DOHH2 (cell line): ENCODE results near the gene DISC1.

ENCODE experiments used
- H3F3A ChIP-seq: fragments of 200-600 bp; sonication (generic), shearing (Covaris generic); 2 replicates; pipeline ENCODE4 v1.6.0; 2016; ENCODE audit warnings: antibody characterized with exemption, mild to moderate bottlenecking; ENCODE audit not compliant: control insufficient read depth, insufficient read depth
- H3K27ac ChIP-seq: fragments of 200-600 bp; sonication (generic); 2 replicates; pipeline ENCODE4 v1.5.1; 2014; ENCODE audit warnings: low read depth, mild to moderate bottlenecking, low read length, moderate library complexity
- H3K27me3 ChIP-seq: fragments of 200-600 bp; sonication (generic); 2 replicates; pipeline ENCODE4 v1.6.1; 2014; ENCODE audit warnings: mild to moderate bottlenecking, low read length, mixed read lengths; ENCODE audit not compliant: control insufficient read depth
- H3K36me3 ChIP-seq: fragments of 200-600 bp; sonication (generic); 2 replicates; pipeline ENCODE4 v1.6.1; 2014; ENCODE audit warnings: mild to moderate bottlenecking, low read length, moderate library complexity, mixed read lengths; ENCODE audit not compliant: control insufficient read depth
- H3K4me1 ChIP-seq: fragments of 200-600 bp; sonication (generic); 2 replicates; pipeline ENCODE4 v1.6.1; 2014; ENCODE audit warnings: mild to moderate bottlenecking, low read length, mixed read lengths; ENCODE audit not compliant: control insufficient read depth
- H3K4me2 ChIP-seq: fragments of 200-600 bp; sonication (generic); 2 replicates; pipeline ENCODE4 v1.6.0; 2014; ENCODE audit warnings: mild to moderate bottlenecking, low read length, moderate library complexity
- H3K4me3 ChIP-seq: fragments of 200-600 bp; sonication (generic); 2 replicates; pipeline ENCODE4 v1.5.1; 2014; ENCODE audit warnings: mild to moderate bottlenecking, low read length, mixed read lengths
- H3K79me2 ChIP-seq: fragments of 200-600 bp; sonication (generic); 2 replicates; pipeline ENCODE4 v1.6.1; 2014; ENCODE audit warnings: mild to moderate bottlenecking, low read length, mixed read lengths; ENCODE audit not compliant: control insufficient read depth
- H3K9me2 ChIP-seq: fragments of 200-600 bp; sonication (generic); replicated peaks from 2 replicates; pipeline ENCODE4 v1.6.1; 2014; ENCODE audit warnings: mild to moderate bottlenecking, low read length, mixed read lengths; ENCODE audit not compliant: control insufficient read depth
- H3K9me3 ChIP-seq: fragments of 200-600 bp; sonication (generic); 2 replicates; pipeline ENCODE4 v1.6.1; 2014; ENCODE audit warnings: antibody characterized with exemption, low read length, mixed read lengths; ENCODE audit not compliant: control insufficient read depth, insufficient read depth
- H4K20me1 ChIP-seq: fragments of 200-600 bp; sonication (generic); 2 replicates; pipeline ENCODE4 v1.6.0; 2014; ENCODE audit warnings: low read depth, mild to moderate bottlenecking, antibody characterized with exemption, low read length, moderate library complexity; ENCODE audit not compliant: control insufficient read depth, insufficient read depth
- CTCF ChIP-seq: fragments of 200-600 bp; sonication (generic); IDR thresholded peaks from one replicate; pipeline ENCODE4 v1.5.1; 2014; ENCODE audit warnings: antibody characterized with exemption, mild to moderate bottlenecking, low read depth, low read length; ENCODE audit not compliant: poor library complexity, severe bottlenecking
- EZH2phosphoT487 ChIP-seq: fragments of 200-600 bp; sonication (generic); IDR thresholded peaks from 2 replicates; pipeline ENCODE4 v1.6.1; 2017; ENCODE audit warnings: borderline replicate concordance, mild to moderate bottlenecking, antibody characterized with exemption, low read length, moderate library complexity, mixed read lengths

The DISC1 gene

GRCh38 chr1:231882790-231883189 lies 256.2 kb downstream of the DISC1 start:
- Histone ChIP-seq H3K4me2 (no peak overlapping the region), H3K9me3 (no peaks in the 10 kb centered on the region), H3K79me2 (no peaks in the 10 kb centered on the region), H3K9me2 (no peaks in the 10 kb centered on the region), H3K4me3 (no peak overlapping the region), H3K36me3 (no peaks in the 10 kb centered on the region), H4K20me1 (no peaks in the 10 kb centered on the region), H3K27me3 (no peaks in the 10 kb centered on the region), H3F3A (no peaks in the 10 kb centered on the region), H3K27ac (no peak overlapping the region), H3K4me1 (no peaks in the 10 kb centered on the region)
- TF ChIP-seq EZH2phosphoT487 (no peak), CTCF (no peak)

GRCh38 chr1:231883382-231883781 lies 256.8 kb downstream of the DISC1 start:
- no peaks in the 10 kb centered on the region for H3K27me3 ChIP-seq
- no peaks in the 10 kb centered on the region for H4K20me1 ChIP-seq
- no peak for TF ChIP-seq EZH2phosphoT487
- TF ChIP-seq CTCF: no peak
- no peak overlapping the region for H3K4me3 ChIP-seq
- H3K79me2 ChIP-seq: no peaks in the 10 kb centered on the region
- H3F3A ChIP-seq: no peaks in the 10 kb centered on the region
- H3K9me2 ChIP-seq: no peaks in the 10 kb centered on the region
- no peaks in the 10 kb centered on the region for H3K9me3 ChIP-seq
- H3K27ac ChIP-seq: no peak overlapping the region
- no peaks in the 10 kb centered on the region for H3K4me1 ChIP-seq
- no peaks in the 10 kb centered on the region for H3K36me3 ChIP-seq
- H3K4me2 ChIP-seq: no peak overlapping the region

GRCh38 chr1:231885209-231885854 lies 258.7 kb downstream of the DISC1 start:
- no peaks in the 10 kb centered on the region for H3K9me3 ChIP-seq
- H3K79me2 ChIP-seq: no peaks in the 10 kb centered on the region
- H4K20me1 ChIP-seq: no peaks in the 10 kb centered on the region
- H3K9me2 ChIP-seq: no peaks in the 10 kb centered on the region
- no peaks in the 10 kb centered on the region for H3K36me3 ChIP-seq
- TF ChIP-seq CTCF: no peak
- no peak for TF ChIP-seq EZH2phosphoT487
- H3K4me2 ChIP-seq: no peak overlapping the region
- no peaks in the 10 kb centered on the region for H3K27me3 ChIP-seq
- no peak overlapping the region for H3K27ac ChIP-seq
- no peaks in the 10 kb centered on the region for H3K4me1 ChIP-seq
- no peaks in the 10 kb centered on the region for H3F3A ChIP-seq
- H3K4me3 ChIP-seq: no peak overlapping the region
